GM23338 (cell line): ENCODE results near the gene AHNAK2. TPM values are rescaled to one million over a fixed set of nuclear protein-coding genes. Genes with fewer than 3 reads are reported as not detected.
A peak's percentile ranks its signal among the peaks of the same experiment; 100 is the strongest.

Source experiments
- ATAC-seq: fragments of 200-7000 bp; cut with Tn5 transposase; 3 replicates; pipeline ENCODE4 v1.9.1; 2020
- DNase-seq: peaks from one replicate; pipeline ENCODE4 v3.0.0-alpha.2; 2015; ENCODE audit warnings: low spot score
- H2AFZ ChIP-seq: fragments of 200-600 bp; sonication (generic); 2 replicates; pipeline ENCODE4 v1.8.0; 2016; ENCODE audit warnings: antibody characterized with exemption, mild to moderate bottlenecking, moderate library complexity
- H3F3A ChIP-seq: fragments of 200-600 bp; sonication (generic); replicated peaks from 2 replicates; pipeline ENCODE4 v1.8.0; 2017; ENCODE audit warnings: antibody characterized with exemption, mixed run types, low read depth
- H3K27ac ChIP-seq: fragments of 200-600 bp; sonication (generic); 2 replicates; pipeline ENCODE4 v1.6.1; 2016; ENCODE audit warnings: low read depth
- H3K27me3 ChIP-seq: fragments of 200-600 bp; sonication (generic); 2 replicates; pipeline ENCODE4 v1.8.0; 2016; ENCODE audit warnings: mild to moderate bottlenecking, mixed run types, moderate library complexity; ENCODE audit not compliant: insufficient read depth
- H3K36me3 ChIP-seq: fragments of 200-600 bp; sonication (generic); 2 replicates; pipeline ENCODE4 v1.8.0; 2016; ENCODE audit warnings: mild to moderate bottlenecking; ENCODE audit not compliant: insufficient read depth
- H3K4me1 ChIP-seq: fragments of 200-600 bp; sonication (generic); 2 replicates; pipeline ENCODE4 v1.8.0; 2016; ENCODE audit warnings: mild to moderate bottlenecking, moderate library complexity; ENCODE audit not compliant: insufficient read depth
- H3K4me2 ChIP-seq: fragments of 200-600 bp; sonication (generic); 2 replicates; pipeline ENCODE4 v1.7.1; 2017; ENCODE audit warnings: mixed run types
- H3K4me3 ChIP-seq: fragments of 200-600 bp; sonication (generic); 2 replicates; pipeline ENCODE4 v1.6.1; 2016; ENCODE audit warnings: mixed run types
- H3K79me2 ChIP-seq: fragments of 200-600 bp; sonication (generic); replicated peaks from 2 replicates; pipeline ENCODE4 v1.8.0; 2017; ENCODE audit warnings: mild to moderate bottlenecking; ENCODE audit not compliant: insufficient read depth
- H3K9me2 ChIP-seq: fragments of 200-600 bp; sonication (generic); 2 replicates; pipeline ENCODE4 v1.8.0; 2017; ENCODE audit not compliant: insufficient read depth
- H4K20me1 ChIP-seq: fragments of 200-600 bp; sonication (generic); replicated peaks from 2 replicates; pipeline ENCODE4 v1.8.0; 2017; ENCODE audit warnings: mild to moderate bottlenecking; ENCODE audit not compliant: insufficient read depth
- H3K27ac Mint-ChIP-seq: 2 replicates; pipeline ENCODE4 v1.8.0; 2020; ENCODE audit warnings: inconsistent platforms, mild to moderate bottlenecking, moderate library complexity, mixed read lengths
- H3K27me3 Mint-ChIP-seq: 3 replicates; pipeline ENCODE4 v1.8.0; 2022; ENCODE audit warnings: low read depth, mild to moderate bottlenecking, moderate library complexity, mixed read lengths, inconsistent platforms; ENCODE audit not compliant: insufficient read depth, poor library complexity
- H3K36me3 Mint-ChIP-seq: 3 replicates; pipeline ENCODE4 v1.8.0; 2021; ENCODE audit warnings: low read depth, mild to moderate bottlenecking, inconsistent platforms, moderate library complexity, mixed read lengths
- H3K4me1 Mint-ChIP-seq: 3 replicates; pipeline ENCODE4 v1.8.0; 2020; ENCODE audit warnings: mild to moderate bottlenecking, inconsistent platforms, mixed read lengths
- H3K4me3 Mint-ChIP-seq: 3 replicates; pipeline ENCODE4 v1.8.0; 2021; ENCODE audit warnings: moderate library complexity, mild to moderate bottlenecking, inconsistent platforms, mixed read lengths
- H3K9me3 Mint-ChIP-seq: 3 replicates; pipeline ENCODE4 v1.8.0; 2020; ENCODE audit warnings: moderate library complexity, mild to moderate bottlenecking, inconsistent platforms, mixed read lengths
- CREB1 ChIP-seq: fragments of 250-450 bp; sonication (Bioruptor Pico); IDR thresholded peaks from 2 replicates; pipeline ENCODE4 v1.5.0; 2020; ENCODE audit warnings: low read depth, mild to moderate bottlenecking, moderate library complexity
- CTCF ChIP-seq, 2 experiments: fragments of 200-600 bp in 1 of 2; sonication (generic) in 1 of 2; conservative IDR thresholded peaks; 2 replicates each; pipeline versions ENCODE4 v1.5.1 to v1.6.1; 2016 to 2017; ENCODE audit warnings: antibody characterized with exemption in 2 of 2, low read depth in 2 of 2, mild to moderate bottlenecking in 2 of 2, moderate library complexity in 1 of 2
- EZH2 ChIP-seq: fragments of 200-600 bp; sonication (generic); IDR thresholded peaks from one replicate; pipeline ENCODE4 v1.8.0; 2017; ENCODE audit warnings: antibody characterized with exemption, mild to moderate bottlenecking, low read depth; ENCODE audit not compliant: unreplicated experiment
- EZH2phosphoT487 ChIP-seq: fragments of 200-600 bp; sonication (generic); IDR thresholded peaks from one replicate; pipeline ENCODE4 v1.8.1; 2018; ENCODE audit warnings: antibody characterized with exemption; ENCODE audit not compliant: unreplicated experiment
- JUNB ChIP-seq: IDR thresholded peaks from one replicate; pipeline ENCODE4 v1.6.1; 2016; ENCODE audit warnings: antibody characterized with exemption; ENCODE audit not compliant: unreplicated experiment
- NANOG ChIP-seq: IDR thresholded peaks from 2 replicates; pipeline ENCODE4 v1.6.1; 2016; ENCODE audit warnings: antibody characterized with exemption, borderline replicate concordance
- POLR2AphosphoS5 ChIP-seq: IDR thresholded peaks from 2 replicates; pipeline ENCODE4 v1.6.1; 2016; ENCODE audit warnings: antibody characterized with exemption, low read depth
- REST ChIP-seq: IDR thresholded peaks from one replicate; pipeline ENCODE4 v1.6.1; 2018; ENCODE audit warnings: antibody characterized with exemption; ENCODE audit not compliant: unreplicated experiment
- STAT1 ChIP-seq: IDR thresholded peaks from one replicate; pipeline ENCODE4 v1.6.1; 2016; ENCODE audit warnings: antibody characterized with exemption; ENCODE audit not compliant: unreplicated experiment
- ZNF114 ChIP-seq: fragments of 250-450 bp; sonication (Bioruptor Pico); IDR thresholded peaks from 2 replicates; pipeline ENCODE4 v1.5.0; 2020; ENCODE audit warnings: mild to moderate bottlenecking, moderate library complexity
- ZNF331 ChIP-seq: fragments of 250-450 bp; sonication (Bioruptor Pico); IDR thresholded peaks from 2 replicates; pipeline ENCODE4 v1.5.0; 2020; ENCODE audit warnings: low read depth, mild to moderate bottlenecking, moderate library complexity
- polyA plus RNA-seq: library from polyadenylated mRNA; unstranded; fragments of >200 nt; fragmentation: Nextera tagmentation; extraction: Ambion mirVana; gene quantifications from 2 replicates; pipeline ENCODE4 v1.2.1, GENCODE V29; 2016
- total RNA-seq: library from RNA; depleted of rRNA; stranded (reverse); fragments of >200 nt; shearing (Covaris generic); gene quantifications from 2 replicates; pipeline ENCODE4 v1.2.3, GENCODE V29; 2014
- TF ChIP-seq, protein P1 (sequence below): IDR thresholded peaks from 2 replicates; pipeline ENCODE4 v1.6.1; 2016; ENCODE audit warnings: antibody characterized with exemption
- TF ChIP-seq, protein P2 (sequence below): fragments of 250-450 bp; sonication (Bioruptor Pico); IDR thresholded peaks from 2 replicates; pipeline ENCODE4 v1.5.0; 2020; ENCODE audit warnings: mild to moderate bottlenecking, moderate library complexity

The AHNAK2 gene
- total and polyA plus RNA-seq, 2 experiments from 2014 or later = 1.1 to 2.6 TPM

DNA sequence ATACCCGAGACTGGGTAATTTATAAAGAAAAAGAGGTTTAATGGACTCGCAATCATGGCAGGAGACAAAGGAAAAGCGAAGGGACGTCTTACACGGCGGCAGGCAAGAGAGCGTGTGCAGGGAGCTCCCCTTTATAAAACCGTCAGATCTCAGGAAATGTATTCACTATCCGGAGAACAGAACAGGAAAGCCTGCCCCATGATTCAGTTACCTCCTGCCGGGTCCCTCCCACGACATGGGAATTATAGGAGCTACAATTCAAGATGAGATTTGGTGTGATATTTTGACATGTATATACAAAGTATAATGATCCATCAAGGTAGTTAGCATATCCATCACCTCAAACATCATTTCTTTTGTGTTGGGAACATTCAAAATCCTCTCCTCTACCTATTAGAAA, 45.0 kb upstream of the AHNAK2 start:
- Histone ChIP-seq H4K20me1 (peaks cover 24% of the 10 kb centered on the region), H2AFZ (no peak overlapping the region), H3K4me3 (no peak overlapping the region), H3F3A (peaks cover 5% of the 10 kb centered on the region; the same call in 1 of the 2 replicates), H3K4me1 (peaks cover 19% of the 10 kb centered on the region), H3K36me3 (no peaks in the 10 kb centered on the region), H3K27ac (no peak overlapping the region), H3K4me2 (no peak overlapping the region), H3K9me2 (no peaks in the 10 kb centered on the region), H3K27me3 (no peaks in the 10 kb centered on the region), H3K79me2 (peaks cover 40% of the 10 kb centered on the region)
- ATAC-seq (no peak), DNase-seq (no peak)
- H3K4me3 Mint-ChIP-seq = peak overlapping the region; percentile 96; the same call in 1 of the 3 replicates
- TF ChIP-seq, protein P1, sequence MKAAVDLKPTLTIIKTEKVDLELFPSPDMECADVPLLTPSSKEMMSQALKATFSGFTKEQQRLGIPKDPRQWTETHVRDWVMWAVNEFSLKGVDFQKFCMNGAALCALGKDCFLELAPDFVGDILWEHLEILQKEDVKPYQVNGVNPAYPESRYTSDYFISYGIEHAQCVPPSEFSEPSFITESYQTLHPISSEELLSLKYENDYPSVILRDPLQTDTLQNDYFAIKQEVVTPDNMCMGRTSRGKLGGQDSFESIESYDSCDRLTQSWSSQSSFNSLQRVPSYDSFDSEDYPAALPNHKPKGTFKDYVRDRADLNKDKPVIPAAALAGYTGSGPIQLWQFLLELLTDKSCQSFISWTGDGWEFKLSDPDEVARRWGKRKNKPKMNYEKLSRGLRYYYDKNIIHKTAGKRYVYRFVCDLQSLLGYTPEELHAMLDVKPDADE = no peak
- TF ChIP-seq NANOG (no peak), ZNF114 (CRISPR knock-in tag) (no peak), CREB1 (CRISPR knock-in tag) (no peak), STAT1 (no peak), ZNF331 (CRISPR knock-in tag) (no peak), POLR2AphosphoS5 (no peak), EZH2phosphoT487 (no peak), REST (no peak), JUNB (no peak), CTCF (conservative IDR thresholded peaks at IDR 0.05; ENCODE audit: low read depth in 2 of 2) (no peak), EZH2 (no peak)
- TF ChIP-seq, protein P2, sequence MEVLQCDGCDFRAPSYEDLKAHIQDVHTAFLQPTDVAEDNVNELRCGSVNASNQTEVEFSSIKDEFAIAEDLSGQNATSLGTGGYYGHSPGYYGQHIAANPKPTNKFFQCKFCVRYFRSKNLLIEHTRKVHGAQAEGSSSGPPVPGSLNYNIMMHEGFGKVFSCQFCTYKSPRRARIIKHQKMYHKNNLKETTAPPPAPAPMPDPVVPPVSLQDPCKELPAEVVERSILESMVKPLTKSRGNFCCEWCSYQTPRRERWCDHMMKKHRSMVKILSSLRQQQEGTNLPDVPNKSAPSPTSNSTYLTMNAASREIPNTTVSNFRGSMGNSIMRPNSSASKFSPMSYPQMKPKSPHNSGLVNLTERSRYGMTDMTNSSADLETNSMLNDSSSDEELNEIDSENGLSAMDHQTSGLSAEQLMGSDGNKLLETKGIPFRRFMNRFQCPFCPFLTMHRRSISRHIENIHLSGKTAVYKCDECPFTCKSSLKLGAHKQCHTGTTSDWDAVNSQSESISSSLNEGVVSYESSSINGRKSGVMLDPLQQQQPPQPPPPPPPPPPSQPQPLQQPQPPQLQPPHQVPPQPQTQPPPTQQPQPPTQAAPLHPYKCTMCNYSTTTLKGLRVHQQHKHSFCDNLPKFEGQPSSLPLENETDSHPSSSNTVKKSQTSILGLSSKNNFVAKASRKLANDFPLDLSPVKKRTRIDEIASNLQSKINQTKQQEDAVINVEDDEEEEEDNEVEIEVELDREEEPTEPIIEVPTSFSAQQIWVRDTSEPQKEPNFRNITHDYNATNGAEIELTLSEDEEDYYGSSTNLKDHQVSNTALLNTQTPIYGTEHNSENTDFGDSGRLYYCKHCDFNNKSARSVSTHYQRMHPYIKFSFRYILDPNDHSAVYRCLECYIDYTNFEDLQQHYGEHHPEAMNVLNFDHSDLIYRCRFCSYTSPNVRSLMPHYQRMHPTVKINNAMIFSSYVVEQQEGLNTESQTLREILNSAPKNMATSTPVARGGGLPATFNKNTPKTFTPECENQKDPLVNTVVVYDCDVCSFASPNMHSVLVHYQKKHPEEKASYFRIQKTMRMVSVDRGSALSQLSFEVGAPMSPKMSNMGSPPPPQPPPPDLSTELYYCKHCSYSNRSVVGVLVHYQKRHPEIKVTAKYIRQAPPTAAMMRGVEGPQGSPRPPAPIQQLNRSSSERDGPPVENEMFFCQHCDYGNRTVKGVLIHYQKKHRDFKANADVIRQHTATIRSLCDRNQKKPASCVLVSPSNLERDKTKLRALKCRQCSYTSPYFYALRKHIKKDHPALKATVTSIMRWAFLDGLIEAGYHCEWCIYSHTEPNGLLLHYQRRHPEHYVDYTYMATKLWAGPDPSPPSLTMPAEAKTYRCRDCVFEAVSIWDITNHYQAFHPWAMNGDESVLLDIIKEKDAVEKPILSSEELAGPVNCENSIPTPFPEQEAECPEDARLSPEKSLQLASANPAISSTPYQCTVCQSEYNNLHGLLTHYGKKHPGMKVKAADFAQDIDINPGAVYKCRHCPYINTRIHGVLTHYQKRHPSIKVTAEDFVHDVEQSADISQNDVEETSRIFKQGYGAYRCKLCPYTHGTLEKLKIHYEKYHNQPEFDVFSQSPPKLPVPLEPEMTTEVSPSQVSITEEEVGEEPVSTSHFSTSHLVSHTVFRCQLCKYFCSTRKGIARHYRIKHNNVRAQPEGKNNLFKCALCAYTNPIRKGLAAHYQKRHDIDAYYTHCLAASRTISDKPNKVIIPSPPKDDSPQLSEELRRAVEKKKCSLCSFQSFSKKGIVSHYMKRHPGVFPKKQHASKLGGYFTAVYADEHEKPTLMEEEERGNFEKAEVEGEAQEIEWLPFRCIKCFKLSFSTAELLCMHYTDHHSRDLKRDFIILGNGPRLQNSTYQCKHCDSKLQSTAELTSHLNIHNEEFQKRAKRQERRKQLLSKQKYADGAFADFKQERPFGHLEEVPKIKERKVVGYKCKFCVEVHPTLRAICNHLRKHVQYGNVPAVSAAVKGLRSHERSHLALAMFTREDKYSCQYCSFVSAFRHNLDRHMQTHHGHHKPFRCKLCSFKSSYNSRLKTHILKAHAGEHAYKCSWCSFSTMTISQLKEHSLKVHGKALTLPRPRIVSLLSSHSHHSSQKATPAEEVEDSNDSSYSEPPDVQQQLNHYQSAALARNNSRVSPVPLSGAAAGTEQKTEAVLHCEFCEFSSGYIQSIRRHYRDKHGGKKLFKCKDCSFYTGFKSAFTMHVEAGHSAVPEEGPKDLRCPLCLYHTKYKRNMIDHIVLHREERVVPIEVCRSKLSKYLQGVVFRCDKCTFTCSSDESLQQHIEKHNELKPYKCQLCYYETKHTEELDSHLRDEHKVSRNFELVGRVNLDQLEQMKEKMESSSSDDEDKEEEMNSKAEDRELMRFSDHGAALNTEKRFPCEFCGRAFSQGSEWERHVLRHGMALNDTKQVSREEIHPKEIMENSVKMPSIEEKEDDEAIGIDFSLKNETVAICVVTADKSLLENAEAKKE (CRISPR knock-in tag) = no peak
- peaks cover 18% of the 10 kb centered on the region for H3K27me3 Mint-ChIP-seq
- H3K27ac Mint-ChIP-seq = no peak overlapping the region
- H3K4me1 Mint-ChIP-seq = peaks cover 35% of the 10 kb centered on the region
- H3K9me3 Mint-ChIP-seq = no peaks in the 10 kb centered on the region
- H3K36me3 Mint-ChIP-seq = peaks cover 13% of the 10 kb centered on the region
